ENCODE data around the gene SLC22A17.

Gene SLC22A17

GRCh38 chr14:23316300-23316699 is 36.4 kb downstream of the SLC22A17 start:
- no peak for DNase-seq

DNA sequence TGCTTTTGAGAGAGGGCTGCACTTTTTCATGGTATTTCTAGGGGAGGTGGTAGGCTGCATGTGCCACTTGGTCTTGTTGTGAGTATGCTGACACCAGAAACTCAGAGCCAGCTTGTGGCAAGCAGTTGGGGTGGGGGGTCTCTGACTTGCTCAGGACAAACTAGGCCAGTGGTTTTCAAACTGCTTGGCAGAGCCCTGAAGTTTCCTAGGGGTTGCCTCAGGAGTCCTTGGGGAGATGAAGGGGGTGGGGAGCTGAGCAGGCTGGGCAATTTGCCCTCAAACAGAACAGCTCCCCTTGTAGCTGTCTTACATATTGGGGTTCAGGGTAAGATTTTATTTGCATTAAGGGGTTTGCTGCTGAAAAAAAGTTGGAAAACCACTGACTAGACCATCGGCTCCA is 42.1 kb downstream of the SLC22A17 start:
- no peak for DNase-seq

DNA sequence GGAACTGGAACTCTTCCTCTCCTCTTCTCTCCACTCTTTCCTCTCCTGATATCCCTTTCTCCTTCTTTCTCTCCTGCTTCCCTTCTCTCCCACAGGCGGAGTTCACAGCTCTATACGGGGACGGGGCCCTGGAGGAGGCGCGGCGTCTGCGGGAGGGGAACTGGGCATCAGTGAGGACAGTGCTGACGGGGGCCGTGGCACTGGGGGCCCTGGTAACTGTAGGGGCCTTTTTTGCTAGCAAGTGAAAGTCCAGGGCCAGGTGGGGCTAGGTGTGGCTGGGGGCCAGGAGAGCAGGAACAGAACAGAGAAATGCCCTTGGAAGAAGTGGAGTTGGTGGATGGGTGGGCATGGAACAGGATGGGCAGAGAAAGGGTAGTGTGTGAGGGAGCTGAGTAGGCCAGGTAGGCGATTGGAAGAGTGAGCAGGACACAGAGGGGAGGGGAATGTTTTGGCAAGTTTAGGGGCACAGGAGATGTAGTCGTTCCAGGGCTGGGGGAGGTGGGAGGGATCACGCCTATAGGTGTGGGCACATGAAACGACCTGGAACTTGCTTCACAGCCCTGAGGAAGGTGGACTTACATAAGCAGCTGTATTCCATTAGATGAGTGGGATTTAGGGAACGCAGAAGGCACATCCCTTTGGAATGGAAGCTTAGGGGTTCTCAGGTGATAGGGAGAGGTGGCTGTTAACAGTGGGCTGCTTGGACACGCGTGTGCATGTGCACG is 43.8 kb downstream of the SLC22A17 start:
- DNase-seq: no peak

DNA sequence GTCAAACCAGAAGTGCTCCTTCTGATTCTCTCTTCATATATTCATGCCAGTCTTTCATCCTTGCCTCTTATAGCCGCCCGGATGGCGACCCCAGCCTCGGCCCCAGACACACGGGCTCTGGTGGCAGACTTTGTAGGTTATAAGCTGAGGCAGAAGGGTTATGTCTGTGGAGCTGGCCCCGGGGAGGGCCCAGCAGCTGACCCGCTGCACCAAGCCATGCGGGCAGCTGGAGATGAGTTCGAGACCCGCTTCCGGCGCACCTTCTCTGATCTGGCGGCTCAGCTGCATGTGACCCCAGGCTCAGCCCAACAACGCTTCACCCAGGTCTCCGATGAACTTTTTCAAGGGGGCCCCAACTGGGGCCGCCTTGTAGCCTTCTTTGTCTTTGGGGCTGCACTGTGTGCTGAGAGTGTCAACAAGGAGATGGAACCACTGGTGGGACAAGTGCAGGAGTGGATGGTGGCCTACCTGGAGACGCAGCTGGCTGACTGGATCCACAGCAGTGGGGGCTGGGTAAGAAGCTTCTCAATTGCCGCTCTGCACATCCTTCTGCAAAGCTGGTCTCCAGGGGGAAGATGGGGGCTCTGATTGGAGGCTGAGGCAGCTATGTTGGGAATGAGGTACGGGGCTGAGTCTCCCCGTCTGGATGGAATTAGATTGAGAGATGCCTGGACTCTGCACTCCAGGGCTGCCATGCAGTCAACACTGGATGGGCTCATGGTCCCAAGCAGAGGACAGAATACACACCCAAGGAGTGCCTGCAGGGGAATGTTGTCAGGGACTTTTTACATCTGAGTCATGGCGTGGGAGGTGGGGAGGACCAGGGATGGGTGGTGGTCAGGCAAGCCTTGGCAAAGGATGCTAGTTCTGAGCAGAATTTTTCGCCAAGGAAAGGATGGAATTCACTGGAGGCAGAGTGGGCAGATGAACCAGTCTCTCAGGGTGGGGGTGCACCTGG is 44.7 kb downstream of the SLC22A17 start:
- DNase-seq: no peak

DNA sequence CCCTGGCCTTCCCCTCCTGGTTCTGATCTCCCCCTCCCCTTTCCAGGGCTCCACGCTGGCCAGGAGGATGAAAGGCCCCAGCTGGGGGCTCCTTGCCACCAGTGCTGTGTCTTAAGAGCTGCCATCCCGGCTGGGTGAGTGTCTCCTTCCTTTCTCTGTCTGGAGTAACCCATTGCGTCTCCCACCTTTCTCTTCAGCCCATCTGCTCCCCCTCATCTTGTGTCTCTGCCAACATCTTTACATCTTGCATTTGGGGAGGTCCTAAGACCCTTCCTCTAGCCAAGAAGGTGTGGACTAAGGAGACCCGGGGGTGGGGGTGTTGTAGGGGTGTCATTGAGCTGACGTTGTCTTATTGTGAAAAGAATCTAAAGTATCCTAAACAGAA is 45.5 kb downstream of the SLC22A17 start:
- peak in 1 of 51 donors; percentile 48 for DNase-seq

- peak; percentile 41 to 95 (median 85) for DNase-seq
Observed at GRCh38 chr14:23306412-23307145, 46.1 kb downstream of the SLC22A17 start, which contains the start of gene BCL2L2. TSS of gene BCL2L2 (plus strand) at chr14:23306833. CDS start at chr14:23307768, 935 bp downstream.

- DNase-seq: peak in 41 of 51 donors; percentile 16 to 86 (median 60)
Observed at GRCh38 chr14:23302290-23303225, 50.1 kb downstream of the SLC22A17 start, which contains the start of gene PPP1R3E. TSS of gene PPP1R3E (minus strand) at chr14:23302859. CDS start at chr14:23302576, 283 bp downstream.

DNA sequence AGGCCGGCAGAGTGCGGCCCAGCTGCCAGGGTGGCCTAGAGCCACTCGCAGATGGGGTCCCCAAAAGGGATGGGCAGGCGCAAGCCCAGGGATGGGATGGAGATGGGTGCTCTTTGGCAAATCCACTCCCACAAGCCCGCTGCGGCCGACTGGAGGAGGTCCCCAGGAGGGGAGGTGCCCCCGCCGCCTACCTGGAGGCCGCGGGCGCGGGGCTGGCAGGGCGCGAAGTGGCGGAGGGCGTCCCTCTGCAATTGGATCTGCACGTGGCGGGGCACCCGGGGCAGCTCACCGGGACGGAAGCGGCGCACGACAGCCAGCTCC is 50.8 kb downstream of the SLC22A17 start:
- DNase-seq: peak in 3 of 51 donors; percentile 66 to 92 (median 79)

DNA sequence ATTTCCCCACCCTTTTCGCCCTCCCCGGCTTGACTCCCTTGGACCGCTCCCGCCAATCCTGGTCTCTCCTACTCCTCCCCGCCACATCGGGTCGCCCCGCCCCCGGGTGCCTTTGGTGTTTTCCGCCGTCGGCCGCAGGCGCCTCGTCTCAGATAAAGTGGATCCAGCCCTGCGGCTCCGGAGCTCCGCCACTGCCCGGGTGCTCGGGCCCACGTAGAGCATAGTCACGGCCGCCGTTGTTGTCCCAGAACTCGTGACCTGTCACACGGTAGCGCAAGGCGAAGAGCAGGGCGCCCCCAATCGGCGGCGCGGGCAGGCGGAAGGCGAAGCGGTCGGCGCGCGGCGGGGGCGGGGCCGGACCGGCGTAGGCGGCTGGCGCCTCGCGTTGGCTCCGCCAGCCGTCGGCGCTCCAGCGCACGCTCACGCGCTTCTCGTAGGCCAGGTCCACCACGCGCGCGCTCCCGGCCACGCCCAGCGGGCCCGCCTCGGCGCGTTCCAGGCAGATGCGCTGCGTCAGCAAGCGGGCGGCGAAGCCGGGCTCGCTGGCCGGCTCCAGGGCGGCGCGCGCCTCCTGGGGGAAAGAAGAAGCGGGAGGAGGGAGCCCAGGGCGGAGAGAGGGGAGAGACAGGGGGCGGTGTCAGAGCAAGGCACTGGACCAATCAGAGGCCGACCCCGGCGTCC is 51.3 kb downstream of the SLC22A17 start:
- peak; percentile 89 to 100 (median 98) for DNase-seq

GRCh38 chr14:23300687-23301223 is 51.9 kb downstream of the SLC22A17 start:
- DNase-seq: peak in 13 of 51 donors; percentile 25 to 84 (median 43)

- DNase-seq: peak in 2 of 51 donors; percentile 14 to 73
Observed at GRCh38 chr14:23299986-23300686, 52.6 kb downstream of the SLC22A17 start.

DNA sequence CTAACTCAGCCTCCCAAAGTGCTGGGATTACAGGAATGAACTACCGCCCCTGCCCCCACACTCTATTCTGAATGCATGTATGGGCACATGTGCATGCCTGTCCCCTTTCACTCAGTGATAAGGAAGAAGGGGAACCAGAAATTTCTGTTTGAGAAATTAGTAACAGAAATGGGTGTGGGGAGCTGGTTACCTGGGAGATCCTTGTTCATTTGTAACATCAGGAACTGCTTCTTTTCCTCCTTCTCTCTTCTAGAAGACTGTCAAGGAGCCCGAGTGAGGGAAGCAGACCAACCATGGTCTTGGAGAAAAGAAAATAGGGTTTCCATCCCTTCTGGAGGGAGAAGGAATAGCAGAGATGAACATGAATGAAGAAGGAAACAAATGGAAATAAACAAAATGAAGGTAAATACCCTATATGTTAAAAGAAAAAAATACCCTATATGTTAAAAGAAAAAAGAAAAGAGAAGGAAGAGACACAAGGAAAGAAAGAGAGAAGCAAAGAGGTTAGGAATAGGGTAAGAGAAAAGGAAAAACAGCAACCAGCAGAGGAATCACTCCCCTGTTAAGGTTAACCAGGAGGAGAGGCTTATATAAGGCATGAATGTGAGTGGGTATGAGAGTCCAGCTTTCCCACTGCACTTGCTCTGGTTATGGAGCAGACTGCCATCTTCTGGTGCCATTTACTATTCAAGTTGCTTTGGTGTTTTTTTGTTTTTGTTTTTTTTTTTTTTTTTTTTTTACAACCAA is 53.3 kb downstream of the SLC22A17 start:
- peak in 13 of 51 donors; percentile 9 to 37 (median 19) for DNase-seq

GRCh38 chr14:23297611-23298277 is 54.9 kb downstream of the SLC22A17 start:
- DNase-seq: no peak

DNA sequence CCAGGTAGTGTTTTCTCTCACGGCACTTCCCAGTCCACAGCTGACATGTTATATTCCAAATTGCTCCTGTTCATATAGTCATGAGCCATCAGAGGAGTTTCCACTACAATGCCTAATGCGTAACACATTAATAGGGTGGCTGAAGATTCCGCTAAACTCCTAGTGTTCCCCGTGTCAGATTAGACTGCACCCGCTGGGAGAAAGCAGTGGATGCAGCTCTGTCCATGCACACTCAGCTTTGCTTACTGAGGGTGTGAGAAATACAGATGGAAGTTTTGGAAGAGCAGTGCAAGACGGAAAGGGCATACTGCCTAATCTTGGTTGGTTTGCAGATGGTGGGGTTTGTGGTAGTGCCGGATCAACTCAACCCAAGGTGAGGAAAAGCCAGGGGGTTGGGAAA is 55.6 kb downstream of the SLC22A17 start:
- DNase-seq: no peak
